ENCODE results near the gene ADA. TPM values are rescaled to one million over a fixed set of nuclear protein-coding genes. Genes with fewer than 3 reads are reported as not detected.
"Not testable (repeated sequence)": the region's sequence is repeated elsewhere in the genome, so short reads cannot be mapped to it uniquely, and the experiment has no call there.

Gene ADA
- total RNA-seq, 1 donor, result 96.7 TPM

GRCh38 chr20:44681796-44682566 lies 30.5 kb upstream of the ADA start:
- no peak for DNase-seq (ENCODE audit: low read depth in 2 of 3, low spot score in 2 of 3)

DNA sequence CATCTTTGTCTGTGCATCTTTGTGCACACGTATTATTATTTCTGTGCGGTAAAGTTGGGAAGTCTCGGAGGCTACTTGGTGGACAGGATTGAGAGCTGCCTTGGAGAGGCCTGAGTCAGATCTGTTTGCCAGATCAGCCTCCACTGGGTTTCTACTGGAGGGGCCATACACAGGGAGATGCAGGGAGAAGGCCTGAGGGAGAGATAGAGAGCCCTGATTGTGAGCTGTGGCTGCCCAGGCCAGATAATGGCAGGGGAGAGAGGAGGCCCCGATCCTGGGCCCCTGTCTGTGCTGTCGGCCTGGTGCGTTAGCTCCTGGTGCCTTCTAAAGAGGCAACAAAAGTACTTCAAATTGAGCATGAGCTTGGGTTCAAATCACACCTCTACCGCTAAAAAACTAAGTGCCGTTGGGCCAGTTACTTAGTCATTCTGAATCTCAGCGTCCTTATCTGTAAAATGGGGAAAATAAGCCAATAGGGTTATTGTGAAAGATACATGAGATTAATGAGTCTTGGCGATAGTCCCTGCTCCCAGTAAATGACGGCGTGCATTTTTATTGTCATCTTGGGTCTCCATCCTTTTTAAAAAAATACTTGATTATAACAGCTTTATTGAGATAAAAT lies 27.6 kb upstream of the ADA start:
- DNase-seq (ENCODE audit: low read depth in 2 of 3, low spot score in 2 of 3), result no peak

GRCh38 chr20:44678242-44678641 lies 26.7 kb upstream of the ADA start:
- no peak for DNase-seq (ENCODE audit: low read depth in 2 of 3, low spot score in 2 of 3)

GRCh38 chr20:44672318-44672902 lies 20.9 kb upstream of the ADA start:
- not testable (repeated sequence) for DNase-seq (ENCODE audit: low read depth in 2 of 3, low spot score in 2 of 3)

DNA sequence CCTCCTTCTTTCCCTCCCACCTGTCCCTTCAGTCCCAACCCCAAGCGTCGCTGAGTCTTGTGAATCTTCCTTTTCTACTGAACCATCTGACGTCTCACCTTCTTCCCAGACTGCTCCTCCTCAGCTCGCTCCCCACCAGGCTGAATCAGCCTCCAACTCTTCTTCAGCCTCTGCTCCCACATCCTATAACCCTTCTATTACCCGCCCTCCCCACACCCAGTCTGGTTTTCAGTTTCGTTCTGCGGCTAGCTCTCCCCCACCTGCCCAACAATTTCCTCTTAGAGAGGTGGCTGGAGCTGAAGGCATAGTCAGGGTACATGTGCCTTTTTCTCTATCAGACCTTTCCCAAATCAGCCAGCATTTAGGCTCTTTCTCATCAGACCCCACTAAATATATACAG lies 20.0 kb upstream of the ADA start:
- peak; percentile 34 to 69 (median 58) for DNase-seq (ENCODE audit: low read depth in 2 of 3, low spot score in 2 of 3)

DNA sequence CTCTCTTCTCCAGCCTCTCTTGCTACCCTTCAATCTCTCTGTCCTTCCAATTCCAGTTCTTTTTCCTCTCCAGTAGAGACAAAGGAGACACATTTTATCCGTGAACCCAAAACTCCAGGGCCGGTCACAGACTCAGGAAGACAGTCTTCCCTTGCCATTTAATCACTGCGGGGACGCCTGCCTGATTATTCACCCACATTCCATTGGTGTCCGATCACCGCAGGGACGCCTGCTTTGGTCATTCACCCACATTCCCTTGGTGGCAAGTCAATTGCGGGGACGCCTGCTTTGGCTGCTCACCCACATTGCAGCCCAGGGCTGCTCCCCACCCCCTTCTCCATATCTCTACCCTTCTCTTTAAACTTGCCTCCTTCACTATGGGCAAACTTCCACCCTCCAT lies 19.4 kb upstream of the ADA start:
- DNase-seq (ENCODE audit: low read depth in 2 of 3, low spot score in 2 of 3), result not testable (repeated sequence)

DNA sequence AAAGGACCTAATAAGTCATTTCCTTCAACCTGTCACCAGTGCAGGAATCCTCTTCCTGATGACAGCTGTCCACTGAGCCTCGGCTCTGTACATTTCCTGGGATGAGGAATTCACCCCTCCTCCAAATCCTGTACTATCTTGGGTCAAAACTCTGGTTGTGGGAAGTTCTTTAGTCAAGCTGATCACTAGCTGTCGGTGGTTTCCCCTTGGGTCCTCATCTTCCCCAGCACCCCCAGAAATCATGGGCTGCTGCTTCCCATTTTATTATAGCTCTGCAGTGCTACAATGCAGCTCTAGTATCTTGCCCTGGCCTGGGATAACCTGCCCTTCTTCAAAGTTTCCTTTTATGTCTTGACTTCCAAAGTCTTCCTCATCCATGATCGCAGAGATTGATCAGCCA lies 14.6 kb upstream of the ADA start:
- DNase-seq (ENCODE audit: low read depth in 2 of 3, low spot score in 2 of 3), result no peak

- peak in 2 of 3 donors; percentile 79 to 80 for DNase-seq (ENCODE audit: low read depth in 2 of 3, low spot score in 2 of 3)
Measured at GRCh38 chr20:44664131-44664530, 12.6 kb upstream of the ADA start.

GRCh38 chr20:44662261-44662660 lies 10.8 kb upstream of the ADA start:
- peak in 2 of 3 donors; percentile 69 to 76 for DNase-seq (ENCODE audit: low read depth in 2 of 3, low spot score in 2 of 3)

DNA sequence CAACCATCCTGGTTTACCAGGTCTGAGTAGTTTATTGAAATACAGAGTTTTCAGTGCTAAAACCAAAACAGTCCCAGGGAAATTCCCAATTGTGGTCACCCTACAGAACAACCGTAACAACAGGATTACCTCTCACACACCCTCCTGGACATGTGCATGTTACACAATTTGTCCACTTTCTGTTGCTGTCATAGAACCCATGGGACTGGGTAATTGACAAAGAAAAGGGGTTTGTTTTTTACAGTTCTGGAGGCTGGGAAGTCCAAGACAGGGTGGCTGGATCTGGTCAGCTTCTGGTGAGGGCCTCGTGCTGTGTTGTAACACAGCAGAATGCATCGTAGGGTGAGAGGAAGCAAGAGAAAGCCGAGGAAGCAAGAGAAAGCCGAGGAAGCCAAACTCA lies 9.1 kb upstream of the ADA start:
- DNase-seq (ENCODE audit: low read depth in 2 of 3, low spot score in 2 of 3), result no peak

- no peak for DNase-seq (ENCODE audit: low read depth in 2 of 3, low spot score in 2 of 3)
Measured at GRCh38 chr20:44659931-44660330, 8.4 kb upstream of the ADA start.

GRCh38 chr20:44658810-44659209 lies 7.3 kb upstream of the ADA start:
- DNase-seq (ENCODE audit: low read depth in 2 of 3, low spot score in 2 of 3), result no peak

- no peak for DNase-seq (ENCODE audit: low read depth in 2 of 3, low spot score in 2 of 3)
Measured at GRCh38 chr20:44657875-44658274, 6.4 kb upstream of the ADA start.

DNA sequence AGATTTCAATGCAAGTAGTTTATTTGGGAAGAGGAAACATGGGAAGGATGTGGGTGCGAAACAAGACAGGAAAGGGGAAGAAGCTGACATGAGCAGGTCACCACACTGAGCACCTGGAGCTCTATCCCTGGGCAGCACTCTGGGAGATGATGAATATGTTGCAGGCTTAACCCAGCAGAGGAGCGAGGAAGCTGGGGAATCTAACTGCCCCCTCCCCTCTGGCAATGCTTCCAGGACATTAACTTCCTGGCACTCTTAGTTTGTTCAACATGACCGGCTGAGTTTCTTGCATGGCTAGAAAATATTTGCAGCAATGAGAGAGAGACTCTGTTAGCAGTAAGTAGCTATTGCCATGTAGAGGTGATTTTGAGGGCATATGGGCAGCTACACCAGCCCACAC lies 4.9 kb upstream of the ADA start:
- DNase-seq (ENCODE audit: low read depth in 2 of 3, low spot score in 2 of 3), result no peak

- DNase-seq (ENCODE audit: low read depth in 2 of 3, low spot score in 2 of 3), result not testable (repeated sequence)
Measured at GRCh38 chr20:44654210-44654609, 2.7 kb upstream of the ADA start.

GRCh38 chr20:44653546-44653945 lies 2.0 kb upstream of the ADA start:
- peak in 1 of 3 donors; percentile 19 for DNase-seq (ENCODE audit: low read depth in 2 of 3, low spot score in 2 of 3)

GRCh38 chr20:44651434-44651683 lies 140 bp downstream of the ADA start:
- DNase-seq (ENCODE audit: low read depth in 2 of 3, low spot score in 2 of 3), result no peak

DNA sequence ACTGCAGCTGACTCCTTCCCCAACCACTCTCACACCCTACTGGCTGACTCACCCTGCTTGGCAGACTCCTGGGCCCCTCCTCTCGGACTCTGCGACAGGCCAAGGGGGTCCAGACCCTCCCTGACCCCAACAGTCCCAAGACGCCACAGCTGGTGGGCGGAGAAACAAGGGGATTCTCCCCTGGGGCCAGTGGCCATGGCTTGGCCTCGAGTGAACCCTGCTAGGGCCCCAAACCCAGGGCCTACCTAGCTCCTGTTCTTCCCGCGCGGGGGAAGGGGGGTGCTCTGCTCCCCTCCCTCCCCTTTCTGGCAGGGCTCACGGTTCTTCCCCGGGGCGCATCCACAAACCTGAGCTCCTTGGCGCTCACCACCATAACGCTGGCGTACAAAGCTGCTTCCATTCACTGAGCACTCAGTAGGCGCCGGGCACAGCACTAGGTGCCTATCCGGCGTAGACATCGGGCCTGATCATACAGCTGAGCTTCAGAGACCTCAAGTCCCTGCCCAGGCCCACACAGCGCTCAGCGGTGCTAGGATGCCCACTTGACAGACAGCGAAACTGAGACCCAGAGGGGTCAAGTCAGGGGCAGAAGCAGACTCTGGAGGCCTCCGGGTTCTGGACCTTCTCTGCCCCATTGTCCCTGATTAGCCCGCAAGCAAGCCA lies 597 bp downstream of the ADA start:
- peak in 1 of 3 donors; percentile 24 for DNase-seq (ENCODE audit: low read depth in 2 of 3, low spot score in 2 of 3)

DNA sequence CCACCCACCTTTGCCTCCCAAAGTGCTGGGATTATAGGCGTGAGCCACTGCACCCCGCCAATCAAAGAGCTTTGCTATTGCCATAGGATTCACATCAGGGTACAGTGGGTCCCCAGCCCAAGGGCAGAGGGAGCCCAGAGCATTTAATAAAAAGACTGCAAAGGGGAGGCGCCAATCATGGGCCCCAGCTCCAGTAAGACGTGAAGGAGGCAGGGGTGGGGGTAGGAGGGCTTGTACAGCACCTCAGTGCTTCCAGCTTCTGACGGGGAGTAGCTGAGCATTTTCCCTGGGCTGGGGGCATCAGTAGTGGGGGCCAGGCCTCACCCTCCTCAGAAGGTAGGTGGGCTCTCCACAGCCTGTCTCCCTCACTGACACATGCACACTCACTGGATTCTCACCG lies 1.5 kb downstream of the ADA start:
- DNase-seq (ENCODE audit: low read depth in 2 of 3, low spot score in 2 of 3), result no peak

DNA sequence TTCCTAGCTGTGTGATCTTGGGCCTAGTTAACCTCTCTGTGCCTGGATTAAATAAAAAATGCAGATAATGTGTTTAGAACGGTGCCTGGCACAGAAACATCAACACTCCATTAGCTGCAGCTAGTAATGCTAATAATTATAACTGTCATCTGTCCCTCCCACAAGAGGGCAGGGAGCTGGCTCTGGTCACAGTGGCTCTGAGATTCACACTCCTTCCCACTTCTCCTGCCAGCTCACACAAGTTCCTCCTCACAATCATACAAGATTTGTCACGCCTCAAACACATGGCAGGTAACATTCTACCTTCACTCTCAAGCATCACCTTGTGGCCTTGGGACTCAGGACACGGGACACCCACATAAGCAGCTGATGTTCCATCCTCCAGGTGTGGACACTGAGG lies 2.4 kb downstream of the ADA start:
- no peak for DNase-seq (ENCODE audit: low read depth in 2 of 3, low spot score in 2 of 3)

DNA sequence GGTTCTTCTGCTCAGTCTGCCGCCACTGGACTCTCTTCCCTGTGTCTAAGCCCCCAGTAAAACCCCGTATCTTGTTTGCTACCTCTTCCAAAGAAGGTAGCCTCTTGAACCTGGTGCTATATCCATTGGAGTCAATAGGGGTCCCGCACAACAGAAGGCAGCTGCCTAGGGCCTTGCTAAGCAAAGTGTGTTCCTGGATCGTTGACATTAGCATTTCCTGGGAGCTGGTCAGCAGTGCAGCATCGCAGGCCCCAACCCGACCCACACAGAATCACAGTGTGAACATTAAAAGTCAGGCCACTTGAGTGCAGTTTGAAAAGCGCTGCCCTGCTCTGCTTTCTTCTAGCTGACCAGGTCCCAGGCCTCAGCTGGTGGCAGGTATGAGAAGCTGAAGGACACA lies 2.9 kb downstream of the ADA start:
- DNase-seq (ENCODE audit: low read depth in 2 of 3, low spot score in 2 of 3), result no peak

DNA sequence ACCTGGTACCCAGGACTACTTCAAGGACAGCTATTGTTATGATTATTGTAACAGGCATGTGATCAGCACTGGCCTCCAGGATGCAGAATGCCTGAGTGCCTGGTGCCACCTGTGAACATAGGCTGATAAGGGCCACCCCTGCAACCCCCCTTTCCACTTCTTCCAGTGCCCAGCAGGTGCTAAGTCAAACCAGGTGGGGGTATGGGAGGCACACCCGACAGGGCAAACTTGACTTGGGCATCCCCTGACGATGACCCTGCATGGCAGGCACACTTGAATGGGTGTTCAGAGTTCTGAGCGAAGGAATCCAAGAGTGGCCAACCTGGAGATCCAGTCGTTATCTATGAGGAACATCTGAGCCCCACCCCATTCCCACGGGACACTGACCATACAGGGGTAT lies 3.4 kb downstream of the ADA start:
- no peak for DNase-seq (ENCODE audit: low read depth in 2 of 3, low spot score in 2 of 3)
